GM18861 (cell line): Measurements from ENCODE around the gene ZNF423.
"Not testable (repeated sequence)": the region's sequence is repeated elsewhere in the genome, so short reads cannot be mapped to it uniquely, and the experiment has no call there.

Experiments used
- ATAC-seq: cut with Tn5 transposase; IDR thresholded peaks from one replicate; pipeline ENCODE4 v1.9.1; 2021; ENCODE audit not compliant: unreplicated experiment

The ZNF423 gene

GRCh38 chr16:49855822-49856671 is at the start of gene ZNF423:
TSS of gene ZNF423 (minus strand) at chr16:49856112. CDS start at chr16:49855774, 338 bp downstream.
- ATAC-seq: no peak

- ATAC-seq: no peak
Measured at GRCh38 chr16:49904348-49905062, 48.6 kb upstream of the ZNF423 start.

- no peak for ATAC-seq
Measured at GRCh38 chr16:49902908-49903307, 47.0 kb upstream of the ZNF423 start.

GRCh38 chr16:49901711-49902110 is 45.8 kb upstream of the ZNF423 start:
- no peak for ATAC-seq

GRCh38 chr16:49900875-49901274 is 45.0 kb upstream of the ZNF423 start:
- no peak for ATAC-seq

GRCh38 chr16:49899991-49900695 is 44.2 kb upstream of the ZNF423 start:
- no peak for ATAC-seq

- no peak for ATAC-seq
Measured at GRCh38 chr16:49896447-49896964, 40.6 kb upstream of the ZNF423 start.

- ATAC-seq: no peak
Measured at GRCh38 chr16:49890876-49891275, 35.0 kb upstream of the ZNF423 start.

- no peak for ATAC-seq
Measured at GRCh38 chr16:49889725-49890397, 33.9 kb upstream of the ZNF423 start.

- ATAC-seq: no peak
Measured at GRCh38 chr16:49886554-49887094, 30.7 kb upstream of the ZNF423 start.

- ATAC-seq: no peak
Measured at GRCh38 chr16:49884033-49885015, 28.4 kb upstream of the ZNF423 start.

- no peak for ATAC-seq
Measured at GRCh38 chr16:49883076-49884014, 27.4 kb upstream of the ZNF423 start.

GRCh38 chr16:49881890-49882289 is 26.0 kb upstream of the ZNF423 start:
- no peak for ATAC-seq

GRCh38 chr16:49878540-49878939 is 22.6 kb upstream of the ZNF423 start:
- ATAC-seq: not testable (repeated sequence)

- ATAC-seq: no peak
Measured at GRCh38 chr16:49876716-49877129, 20.8 kb upstream of the ZNF423 start.

GRCh38 chr16:49875806-49876715 is 20.1 kb upstream of the ZNF423 start:
- ATAC-seq: no peak

- no peak for ATAC-seq
Measured at GRCh38 chr16:49874613-49875237, 18.8 kb upstream of the ZNF423 start.
